HG03575 (cell line): ENCODE data around the gene RAB11FIP3.
"Not testable (repeated sequence)": the region's sequence is repeated elsewhere in the genome, so short reads cannot be mapped to it uniquely, and the experiment has no call there.

ENCODE experiments used
- ATAC-seq: cut with Tn5 transposase; IDR thresholded peaks from one replicate; pipeline ENCODE4 v1.9.1; 2021; ENCODE audit not compliant: unreplicated experiment, insufficient number of reproducible peaks, low FRiP score; ENCODE audit errors: extremely low read depth

Gene RAB11FIP3, protein sequence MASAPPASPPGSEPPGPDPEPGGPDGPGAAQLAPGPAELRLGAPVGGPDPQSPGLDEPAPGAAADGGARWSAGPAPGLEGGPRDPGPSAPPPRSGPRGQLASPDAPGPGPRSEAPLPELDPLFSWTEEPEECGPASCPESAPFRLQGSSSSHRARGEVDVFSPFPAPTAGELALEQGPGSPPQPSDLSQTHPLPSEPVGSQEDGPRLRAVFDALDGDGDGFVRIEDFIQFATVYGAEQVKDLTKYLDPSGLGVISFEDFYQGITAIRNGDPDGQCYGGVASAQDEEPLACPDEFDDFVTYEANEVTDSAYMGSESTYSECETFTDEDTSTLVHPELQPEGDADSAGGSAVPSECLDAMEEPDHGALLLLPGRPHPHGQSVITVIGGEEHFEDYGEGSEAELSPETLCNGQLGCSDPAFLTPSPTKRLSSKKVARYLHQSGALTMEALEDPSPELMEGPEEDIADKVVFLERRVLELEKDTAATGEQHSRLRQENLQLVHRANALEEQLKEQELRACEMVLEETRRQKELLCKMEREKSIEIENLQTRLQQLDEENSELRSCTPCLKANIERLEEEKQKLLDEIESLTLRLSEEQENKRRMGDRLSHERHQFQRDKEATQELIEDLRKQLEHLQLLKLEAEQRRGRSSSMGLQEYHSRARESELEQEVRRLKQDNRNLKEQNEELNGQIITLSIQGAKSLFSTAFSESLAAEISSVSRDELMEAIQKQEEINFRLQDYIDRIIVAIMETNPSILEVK

DNA sequence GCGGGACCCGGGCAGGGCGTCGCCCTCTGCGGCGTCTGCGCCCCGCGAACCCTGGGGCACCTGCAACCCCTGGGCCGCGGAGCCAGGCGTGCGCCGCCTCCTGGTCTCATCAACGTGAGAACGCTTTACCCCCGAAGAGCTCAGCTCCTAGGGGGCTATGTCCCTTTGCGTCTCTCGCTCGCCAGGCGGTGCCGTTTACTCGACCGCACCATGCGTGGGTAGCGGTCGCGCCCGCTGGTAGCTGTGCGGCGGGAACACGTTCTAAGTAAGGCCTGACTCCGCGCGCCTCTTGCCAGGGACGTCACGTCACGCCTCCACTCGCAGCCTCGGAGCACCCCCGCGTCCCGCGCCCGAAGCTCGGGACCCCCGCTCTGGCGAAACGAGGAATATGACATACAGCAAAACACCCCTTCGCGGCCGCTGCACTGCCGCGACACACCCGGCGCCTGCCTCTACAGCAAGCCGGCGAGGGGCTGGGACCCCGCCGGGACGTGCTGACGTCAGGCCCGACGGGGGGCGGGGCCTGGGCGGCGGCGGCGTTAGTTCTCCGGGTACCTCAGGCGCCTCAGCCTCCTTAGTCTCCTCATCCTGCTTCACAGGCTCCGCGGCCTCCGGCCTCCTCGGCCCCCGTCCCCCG lies at the start of gene RAB11FIP3:
Gene RAB11FIP3 (plus strand): TSS at position 568 of the 637 bp plus-strand sequence. CDS start 358 bp downstream, outside the sequence.
- no peak for ATAC-seq

DNA sequence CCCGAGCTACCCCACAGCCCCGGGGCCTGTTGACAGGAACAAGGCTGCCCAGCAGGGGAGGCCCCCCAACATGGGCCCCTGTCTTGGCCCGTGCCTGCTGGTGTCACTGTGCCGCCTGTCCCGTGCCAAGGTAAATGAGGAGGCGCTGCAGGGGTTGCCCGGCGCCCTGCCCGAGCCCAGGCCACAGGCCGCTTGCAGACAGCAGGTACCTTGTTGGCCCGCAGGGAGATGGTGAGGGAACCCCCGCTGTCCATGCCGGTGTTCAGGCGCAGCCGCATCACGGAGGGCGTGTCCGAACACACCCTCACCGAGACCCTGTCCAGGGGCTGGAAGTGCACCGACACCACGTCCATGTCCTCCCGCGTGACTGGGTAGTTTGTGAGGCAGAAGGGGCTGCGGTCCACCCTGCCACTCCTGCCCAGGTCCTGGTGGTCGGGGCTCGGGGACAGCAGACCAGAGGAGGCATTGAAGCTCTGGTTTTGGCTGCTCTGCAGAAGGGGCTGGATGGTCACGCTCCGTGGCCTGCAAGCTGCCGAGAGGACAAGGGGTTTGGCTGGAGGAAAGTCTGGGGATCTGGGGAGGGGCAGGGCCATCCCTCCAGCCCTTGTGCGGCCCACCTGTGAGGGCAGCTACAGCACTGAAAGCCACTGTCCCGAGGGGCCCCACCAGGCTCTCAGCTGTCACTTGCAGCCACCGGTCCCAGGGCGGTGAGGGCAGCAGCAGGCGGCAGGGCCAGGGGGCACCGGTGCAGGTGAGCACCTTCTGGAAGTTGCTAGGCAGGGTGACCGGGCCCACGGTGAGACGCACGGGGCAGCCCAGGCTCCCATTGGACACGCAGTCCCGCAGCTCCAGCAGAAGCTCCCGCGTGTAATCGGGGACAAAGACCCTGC lies 49.3 kb upstream of the RAB11FIP3 start:
- no peak for ATAC-seq

DNA sequence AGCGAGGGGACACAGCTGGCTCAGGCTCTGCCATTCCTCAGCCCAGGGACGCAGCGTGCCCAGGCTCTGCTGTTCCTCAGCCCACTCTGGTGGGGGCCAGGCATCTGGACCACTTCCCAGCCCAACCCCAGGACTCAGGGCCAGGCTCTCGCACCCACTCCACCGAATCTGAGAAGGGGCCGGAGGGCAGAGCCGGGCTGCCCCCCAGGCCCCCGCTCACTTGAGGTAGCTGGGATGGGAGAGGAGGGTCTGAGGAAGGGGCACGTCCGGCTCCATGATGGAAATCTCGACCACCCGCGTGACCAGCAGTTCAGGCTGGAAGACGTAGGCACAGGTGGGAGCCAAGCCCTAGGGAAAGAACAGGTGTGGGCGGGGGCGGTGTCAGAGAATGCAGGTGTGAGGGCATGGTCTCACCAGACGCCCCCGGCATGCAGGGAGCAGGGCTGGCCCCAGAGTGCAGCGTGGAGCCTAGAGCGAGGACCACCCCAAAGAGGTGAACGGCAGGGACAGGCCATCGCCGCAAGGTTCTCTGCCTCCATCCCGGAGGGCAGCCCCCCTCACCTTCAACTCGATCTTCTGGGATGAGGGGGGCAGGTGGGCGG lies 48.5 kb upstream of the RAB11FIP3 start:
- no peak for ATAC-seq

DNA sequence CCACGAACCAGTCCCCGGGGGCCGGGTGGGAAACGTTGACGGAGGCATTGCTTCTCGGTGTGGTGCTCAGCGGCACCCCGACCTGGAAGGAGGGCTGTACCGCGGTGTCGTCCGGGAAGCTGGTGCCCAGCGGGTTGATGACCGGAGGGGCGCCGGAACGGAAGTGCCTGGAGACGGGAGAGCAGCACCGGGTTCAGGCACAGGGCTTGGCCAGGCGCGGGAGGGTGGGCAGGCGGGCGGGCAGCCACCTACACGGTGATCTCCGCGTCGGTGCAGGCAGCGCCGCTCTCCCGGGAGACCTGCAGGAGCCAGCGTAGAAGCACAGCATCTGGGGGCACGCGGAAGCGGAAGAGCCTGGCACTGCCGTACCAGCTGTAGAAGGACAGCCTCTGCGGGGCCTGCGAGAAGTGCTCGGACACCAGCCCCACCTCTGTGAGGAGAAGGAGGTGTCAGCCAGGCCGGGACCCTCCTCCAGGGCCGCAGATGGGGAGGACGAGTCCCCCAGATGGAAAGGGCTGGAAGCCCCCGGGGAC lies 48.0 kb upstream of the RAB11FIP3 start:
- ATAC-seq = no peak

DNA sequence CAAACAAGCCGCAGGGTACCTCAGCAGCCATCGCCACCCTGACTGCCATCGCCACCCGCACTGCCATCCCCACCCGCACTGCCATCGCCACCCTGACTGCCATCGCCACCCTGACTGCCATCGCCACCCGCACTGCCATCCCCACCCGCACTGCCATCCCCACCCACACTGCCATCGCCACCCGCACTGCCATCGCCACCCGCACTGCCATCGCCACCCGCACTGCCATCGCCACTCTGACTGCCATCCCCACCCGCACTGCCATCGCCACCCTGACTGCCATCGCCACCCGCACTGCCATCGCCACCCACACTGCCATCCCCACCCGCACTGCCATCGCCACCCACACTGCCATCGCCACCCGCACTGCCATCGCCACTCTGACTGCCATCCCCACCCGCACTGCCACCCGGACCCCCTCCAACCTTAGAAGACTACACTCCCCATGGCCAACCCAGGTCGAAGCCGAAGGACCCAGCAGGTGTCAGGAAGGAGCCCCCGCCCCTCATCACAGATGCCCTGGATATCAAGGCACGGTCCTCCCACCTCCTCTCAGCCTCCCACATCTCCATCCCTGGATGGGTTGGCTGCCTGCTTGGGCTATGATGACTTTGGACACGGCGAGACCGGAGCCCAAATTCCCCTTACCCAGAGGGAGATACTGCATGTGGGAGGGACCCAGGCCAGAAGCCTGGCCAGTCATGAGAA lies 47.2 kb upstream of the RAB11FIP3 start:
- not testable (repeated sequence) for ATAC-seq

DNA sequence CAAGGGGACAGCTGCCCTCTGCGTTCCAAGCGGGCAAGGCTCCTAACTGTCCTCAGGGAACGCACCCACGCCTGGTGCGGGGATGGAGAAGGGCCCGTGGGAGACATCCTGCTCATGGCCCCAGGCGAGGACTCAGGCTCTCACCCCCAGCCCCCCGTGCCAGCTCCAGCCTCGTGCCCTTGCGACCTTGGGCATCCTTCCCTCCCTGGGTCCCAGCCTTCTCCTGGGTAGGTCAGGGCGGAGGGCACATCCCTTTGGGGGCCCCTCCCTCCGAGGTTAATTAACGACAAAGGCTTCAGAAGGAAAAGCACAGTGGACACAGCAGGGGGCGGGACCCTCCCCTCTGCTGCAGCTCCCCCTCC lies 46.6 kb upstream of the RAB11FIP3 start:
- no peak for ATAC-seq

DNA sequence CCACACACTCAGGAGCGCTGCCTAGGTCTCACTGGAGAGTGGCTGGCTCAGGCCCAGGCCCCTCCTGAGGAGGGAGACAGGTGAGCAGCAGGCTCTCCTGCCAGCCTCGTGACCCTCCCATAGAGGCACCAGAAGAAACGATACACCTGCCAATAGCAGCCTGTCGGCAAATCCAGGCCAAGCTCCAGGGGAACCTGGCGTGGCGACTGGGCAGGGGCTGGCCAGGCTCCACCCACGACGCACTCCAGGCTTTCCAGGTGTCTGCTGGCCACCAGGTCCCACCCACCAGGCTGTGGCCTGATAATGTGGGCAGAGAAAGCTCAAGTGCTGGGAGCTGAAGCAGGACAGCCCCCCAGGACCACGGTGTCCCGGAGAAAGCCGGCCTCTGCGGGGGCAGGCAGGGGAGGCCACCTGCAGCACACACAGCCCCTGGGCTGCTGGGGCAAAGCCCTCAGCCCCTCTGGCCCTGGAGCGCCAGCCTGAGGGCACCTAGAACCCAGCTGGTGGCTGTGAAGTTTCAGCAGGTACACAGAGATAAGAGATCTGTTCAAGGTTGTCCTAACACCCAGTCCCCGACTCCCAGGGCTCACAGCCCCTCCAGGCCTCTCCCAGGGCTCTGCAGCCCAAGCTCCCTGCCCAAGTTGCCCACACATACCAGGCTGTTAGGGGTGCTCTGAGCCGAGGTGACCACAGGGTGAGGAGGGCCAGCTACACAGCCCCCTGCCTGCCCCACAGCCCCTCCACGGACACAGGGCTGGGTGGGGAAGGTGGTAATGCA lies 46.1 kb upstream of the RAB11FIP3 start:
- ATAC-seq = no peak

DNA sequence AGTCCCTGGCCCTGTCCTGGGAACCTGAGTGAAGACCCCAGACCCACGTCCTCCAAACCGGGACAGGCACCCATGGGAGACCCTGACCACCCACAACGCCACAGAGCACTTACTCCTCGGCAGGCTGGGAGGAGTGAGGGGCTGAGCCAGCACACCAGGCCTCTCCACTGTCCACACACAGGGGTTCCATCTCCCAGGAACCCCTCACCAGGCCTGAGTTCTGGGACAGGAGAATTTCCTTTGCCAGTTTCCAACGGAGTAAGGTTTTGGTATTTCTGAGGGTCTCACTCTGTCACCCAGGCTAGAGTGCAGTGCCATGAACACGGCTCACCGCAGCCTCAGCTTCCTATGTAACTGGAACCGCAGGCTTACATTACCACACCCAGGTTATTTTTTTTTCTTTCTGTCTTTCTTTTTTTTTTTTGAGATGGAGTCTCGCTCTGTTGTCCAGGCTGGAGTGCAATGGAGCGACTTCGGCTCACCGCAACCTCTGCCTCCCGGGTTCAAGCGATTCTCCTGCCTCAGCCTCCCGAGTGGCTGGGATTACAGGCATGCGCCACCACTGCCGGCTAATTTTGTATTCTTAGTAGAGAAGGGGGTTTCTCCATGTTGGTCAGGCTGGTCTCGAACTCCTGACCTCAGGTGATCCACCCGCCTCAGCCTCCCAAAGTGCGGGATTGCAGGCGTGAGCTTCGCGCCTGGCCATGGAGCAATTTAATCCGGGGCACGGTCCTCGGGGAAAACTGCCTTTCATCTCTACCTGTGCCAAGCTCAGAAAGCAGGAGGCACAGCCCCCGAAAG lies 45.3 kb upstream of the RAB11FIP3 start:
- no peak for ATAC-seq

DNA sequence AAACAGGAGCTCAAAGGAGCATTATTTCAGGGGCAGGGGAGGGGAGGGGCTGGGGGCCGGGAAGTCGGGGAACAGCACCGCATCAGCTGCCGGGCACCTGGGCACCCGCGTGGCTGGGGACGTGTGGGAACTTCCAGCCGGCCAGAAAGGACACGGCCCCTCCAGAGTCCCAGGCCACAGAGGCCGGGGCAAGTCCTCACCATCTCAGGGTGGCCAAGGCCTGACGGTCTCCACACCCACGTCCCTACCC lies 44.8 kb upstream of the RAB11FIP3 start:
- no peak for ATAC-seq

DNA sequence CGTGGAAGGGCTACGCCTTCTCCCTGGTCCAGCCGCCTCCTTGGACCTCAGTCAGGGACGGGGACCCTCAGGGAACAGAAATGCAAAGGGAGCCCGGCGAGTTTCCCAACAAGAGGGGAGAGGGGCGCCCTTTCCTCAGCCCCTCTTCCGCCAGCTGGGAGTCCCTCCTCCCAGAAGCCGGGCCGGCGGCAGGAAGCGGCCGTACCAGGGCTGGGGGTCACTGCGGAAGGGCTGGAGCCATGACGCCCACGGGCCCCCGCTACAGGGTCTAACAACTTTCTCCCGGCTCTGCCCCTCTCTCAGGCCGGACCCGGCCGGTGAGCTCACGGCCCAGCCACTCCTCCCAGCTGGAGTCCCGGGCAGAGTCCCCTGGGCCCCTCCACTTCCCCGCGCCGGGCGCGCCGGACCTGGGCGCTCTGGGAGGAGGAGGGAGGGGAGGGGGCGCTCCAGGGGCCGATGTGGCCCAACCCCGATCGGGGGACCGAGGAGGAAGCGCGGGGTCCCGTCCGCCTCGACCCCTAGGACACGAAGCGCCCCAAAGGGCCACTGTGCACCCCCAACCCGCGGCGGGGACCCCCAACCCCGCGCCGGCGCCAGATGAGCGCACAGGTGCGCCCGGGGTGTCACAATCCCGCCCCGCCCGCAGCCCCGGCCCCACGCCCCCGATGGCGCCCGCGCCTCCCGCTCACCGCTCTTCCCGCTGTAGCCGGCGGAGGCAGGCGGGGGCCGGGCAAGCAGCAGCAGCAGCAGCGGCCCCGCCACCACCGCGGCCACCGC lies 44.2 kb upstream of the RAB11FIP3 start:
- ATAC-seq = no peak

DNA sequence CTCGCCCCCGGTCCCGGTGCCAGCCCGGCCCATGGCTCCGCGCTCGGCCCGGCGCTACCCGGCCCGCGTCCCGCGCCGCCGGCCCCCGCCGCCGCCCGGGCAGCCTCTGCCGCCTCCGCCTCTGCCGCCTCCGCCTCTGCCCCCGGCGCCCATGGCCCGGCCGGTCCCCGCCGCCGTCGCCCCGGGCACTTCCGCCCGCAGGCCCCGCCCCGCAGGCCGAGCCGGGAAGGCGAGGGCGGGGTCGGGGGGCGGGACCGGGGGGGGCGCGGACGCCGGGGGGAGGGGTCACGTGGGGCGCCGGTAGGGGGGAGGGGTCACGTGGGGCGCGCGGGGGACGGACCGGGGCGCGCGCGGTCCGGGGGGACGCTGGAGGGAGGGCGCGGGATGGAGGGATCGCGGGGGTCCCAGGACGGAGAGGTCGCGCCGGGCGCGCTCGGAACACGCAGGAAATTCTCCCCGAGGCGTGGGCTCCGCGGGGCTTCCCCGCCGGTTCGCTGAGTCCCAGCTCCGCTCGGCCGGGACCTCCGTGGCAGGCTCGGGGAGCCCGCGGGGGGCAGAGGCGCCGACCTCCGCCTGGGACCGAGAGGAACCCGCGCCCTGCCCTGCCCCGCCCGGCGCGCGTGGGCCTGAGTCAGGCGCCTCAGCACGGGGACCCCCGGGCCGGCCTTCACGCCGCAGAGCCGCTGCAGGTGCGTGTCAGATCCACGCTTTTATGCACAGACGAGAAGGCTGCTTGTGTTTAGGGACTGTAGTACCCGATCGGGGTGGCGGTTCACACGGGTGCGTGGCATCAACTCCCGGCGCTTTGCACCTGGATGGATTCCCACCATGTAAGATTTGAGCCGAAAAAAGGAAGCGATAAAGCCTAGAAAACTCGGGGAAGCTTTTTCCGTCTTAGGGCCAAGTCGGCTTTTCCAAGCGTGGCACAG lies 43.4 kb upstream of the RAB11FIP3 start, which contains the start of gene PGAP6:
Gene PGAP6 (minus strand): TSS at position 190 of the 929 bp plus-strand sequence. CDS start 157 bp downstream, at position 33.
- ATAC-seq = no peak

DNA sequence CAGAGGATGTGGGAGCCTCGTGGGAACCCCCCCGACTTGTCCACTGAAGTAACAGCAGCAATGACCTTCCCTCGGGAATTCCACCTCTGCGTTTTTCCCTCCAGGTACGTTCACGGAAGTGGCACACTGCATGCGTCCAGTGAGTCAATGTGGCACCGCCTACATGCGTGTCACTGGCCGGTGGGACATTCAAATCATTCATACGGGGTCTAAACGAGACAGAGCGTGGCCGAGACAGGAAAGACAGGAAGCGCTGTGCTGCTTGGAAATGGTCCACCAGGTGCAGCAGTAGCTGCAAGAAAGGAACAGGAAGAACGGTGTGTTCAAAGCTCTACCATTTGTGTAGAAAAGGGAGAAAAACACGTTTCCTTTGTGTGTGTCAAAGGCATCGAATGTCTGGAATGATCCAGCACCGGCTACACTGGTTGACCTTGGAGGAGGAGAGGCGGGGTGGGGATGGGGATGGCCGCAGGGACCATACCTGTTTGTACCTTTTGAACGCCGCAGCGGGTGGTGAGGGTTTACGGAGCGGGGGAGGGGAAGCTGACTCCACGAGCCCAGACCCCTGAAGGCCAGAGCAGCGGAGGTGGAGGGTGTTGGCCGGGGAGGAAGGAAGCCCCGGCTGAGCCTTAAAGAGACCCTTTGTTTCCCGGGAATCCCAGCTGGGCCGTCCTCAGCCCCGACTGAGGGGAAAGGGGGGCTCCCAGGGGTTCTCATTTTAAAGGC lies 42.0 kb upstream of the RAB11FIP3 start:
- ATAC-seq = no peak

DNA sequence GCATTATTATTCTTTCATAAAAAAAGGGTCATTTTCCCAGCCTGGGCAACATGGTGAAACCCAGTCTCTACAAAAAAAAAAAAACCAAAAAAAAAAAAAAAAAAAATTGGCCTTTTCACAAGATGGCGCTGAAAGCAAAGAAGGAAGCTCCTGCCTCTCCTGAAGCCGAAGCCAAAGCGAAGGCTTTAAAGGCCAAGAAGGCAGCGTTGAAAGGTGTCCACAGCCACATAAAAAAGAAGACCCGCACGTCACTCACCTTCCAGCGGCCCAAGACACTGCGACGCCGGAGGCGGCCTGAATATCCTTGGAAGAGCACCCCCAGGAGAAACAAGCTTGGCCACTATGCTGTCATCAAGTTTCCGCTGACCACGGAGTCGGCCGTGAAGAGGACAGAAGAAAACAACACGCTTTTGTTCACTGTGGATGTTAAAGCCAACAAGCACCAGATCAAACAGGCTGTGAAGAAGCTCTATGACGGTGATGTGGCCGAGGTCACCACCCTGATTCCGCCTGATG lies 38.8 kb upstream of the RAB11FIP3 start:
- no peak for ATAC-seq
